Stimulated activated CD8-positive, alpha-beta memory T cell treated with anti-CD3 and anti-CD28 coated beads, Interleukin-4, amount 100 ng/mL, for 24 hours (primary cell): ENCODE results near the gene GARS1.

Experiments used
- DNase-seq: peaks from one replicate; pipeline ENCODE4 v3.0.0-alpha.2; 2020; ENCODE audit warnings: low read depth

Gene GARS1

GRCh38 chr7:30656006-30656957, 61.6 kb downstream of the GARS1 start:
- DNase-seq, result no peak

- DNase-seq, result no peak
These were observed 62.5 kb downstream of the GARS1 start for GRCh38 chr7:30657131-30657530.

GRCh38 chr7:30658479-30659074, 63.9 kb downstream of the GARS1 start:
- no peak for DNase-seq

- DNase-seq, result no peak
These were observed 64.6 kb downstream of the GARS1 start for GRCh38 chr7:30659312-30659711.

- no peak for DNase-seq
These were observed 65.9 kb downstream of the GARS1 start for GRCh38 chr7:30660331-30661255.

GRCh38 chr7:30661926-30662325, 67.2 kb downstream of the GARS1 start:
- no peak for DNase-seq

- no peak for DNase-seq
These were observed 67.8 kb downstream of the GARS1 start for GRCh38 chr7:30662431-30662939.

GRCh38 chr7:30663414-30663813, 68.7 kb downstream of the GARS1 start:
- DNase-seq, result no peak

GRCh38 chr7:30664184-30664885, 69.7 kb downstream of the GARS1 start:
- DNase-seq, result no peak

- DNase-seq, result no peak
These were observed 70.4 kb downstream of the GARS1 start for GRCh38 chr7:30665043-30665442.

GRCh38 chr7:30665449-30665848, 70.8 kb downstream of the GARS1 start:
- DNase-seq, result no peak

GRCh38 chr7:30667172-30667571, 72.5 kb downstream of the GARS1 start:
- no peak for DNase-seq

GRCh38 chr7:30668102-30668501, 73.4 kb downstream of the GARS1 start:
- DNase-seq, result no peak

- no peak for DNase-seq
These were observed 77.3 kb downstream of the GARS1 start for GRCh38 chr7:30671793-30672465.

- DNase-seq, result no peak
These were observed 79.7 kb downstream of the GARS1 start for GRCh38 chr7:30674420-30674819.

GRCh38 chr7:30674876-30675275, 80.2 kb downstream of the GARS1 start:
- DNase-seq, result no peak

GRCh38 chr7:30678805-30679204, 84.1 kb downstream of the GARS1 start:
- no peak for DNase-seq

GRCh38 chr7:30679664-30680063, 85.0 kb downstream of the GARS1 start:
- no peak for DNase-seq

GRCh38 chr7:30681331-30681797, 86.7 kb downstream of the GARS1 start:
- no peak for DNase-seq

- DNase-seq, result no peak
These were observed 87.1 kb downstream of the GARS1 start for GRCh38 chr7:30681815-30682211.
